HEK293 (cell line): ENCODE measurements around the gene PCBP4.

Experiments used
- CTCF ChIA-PET: fragments of 350-600 bp; formaldehyde crosslinking; extraction: SDS; loops from one replicate; lab custom pipeline; 2021; ENCODE audit warnings: antibody characterized with exemption; lab: Yijun Ruan, JAX
- POLR2A ChIA-PET: fragments of 300-600 bp; formaldehyde crosslinking; extraction: SDS; loops from one replicate; lab custom pipeline; 2020; ENCODE audit warnings: antibody characterized with exemption, inconsistent platforms; lab: Yijun Ruan, JAX
- H3K27ac ChIP-seq: fragments of 200-500 bp; sonication (Bioruptor generic); 2 replicates; pipeline ENCODE4 v1.5.1; 2014; ENCODE audit warnings: low read depth, low read length, control low read depth, inconsistent platforms; ENCODE audit errors: extremely low read depth
- H3K36me3 ChIP-seq, 2 experiments: fragments of 200-500 bp in 1 of 2; sonication (Bioruptor generic) in 1 of 2; 1 replicate in 1 of 2; 2 replicates in 1 of 2; pipeline ENCODE4 v1.5.1; 2014 to 2017; ENCODE audit warnings: inconsistent platforms in 2 of 2, low read length in 2 of 2; ENCODE audit not compliant: control insufficient read depth in 2 of 2, insufficient read depth in 1 of 2
- H3K4me1 ChIP-seq: fragments of 200-500 bp; sonication (Bioruptor generic); 2 replicates; pipeline ENCODE4 v1.5.1; 2014; ENCODE audit warnings: mild to moderate bottlenecking, low read length, inconsistent platforms; ENCODE audit not compliant: control insufficient read depth, insufficient read depth
- H3K4me3 ChIP-seq: 2 replicates; pipeline ENCODE4 v1.5.1; 2011; ENCODE audit warnings: low read depth, mild to moderate bottlenecking, control low read depth, low read length, moderate library complexity
- H3K9me3 ChIP-seq: fragments of 200-500 bp; sonication (Bioruptor generic); 2 replicates; pipeline ENCODE4 v1.5.1; 2014; ENCODE audit warnings: low read depth, low read length, inconsistent platforms; ENCODE audit not compliant: control insufficient read depth, insufficient read depth
- KLF10 ChIP-seq: fragments of 450-650 bp; IDR thresholded peaks from 2 replicates; pipeline ENCODE4 v1.5.1; 2018; ENCODE audit warnings: missing biosample characterization, mild to moderate bottlenecking, missing genetic modification characterization
- PATZ1 ChIP-seq: fragments of 450-650 bp; formaldehyde crosslinking; IDR thresholded peaks from 2 replicates; pipeline ENCODE4 v1.5.1; 2016; ENCODE audit warnings: missing biosample characterization, missing genetic modification characterization
- RBAK ChIP-seq: fragments of 450-650 bp; formaldehyde crosslinking; IDR thresholded peaks from 2 replicates; pipeline ENCODE4 v1.5.1; 2016; ENCODE audit warnings: missing biosample characterization, missing genetic modification characterization
- SP2 ChIP-seq: fragments of 450-650 bp; formaldehyde crosslinking; IDR thresholded peaks from 2 replicates; pipeline ENCODE4 v1.5.1; 2016; ENCODE audit warnings: missing biosample characterization, missing genetic modification characterization
- SP7 ChIP-seq: fragments of 450-650 bp; formaldehyde crosslinking; IDR thresholded peaks from 2 replicates; pipeline ENCODE4 v1.5.1; 2016; ENCODE audit warnings: missing biosample characterization, missing genetic modification characterization
- TCF7L2 ChIP-seq: IDR thresholded peaks from 2 replicates; pipeline ENCODE4 v1.6.1; 2011; ENCODE audit warnings: low read depth, mild to moderate bottlenecking, inconsistent platforms, low read length, moderate library complexity, borderline replicate concordance
- ZBTB10 ChIP-seq: fragments of 450-650 bp; formaldehyde crosslinking; IDR thresholded peaks from 2 replicates; pipeline ENCODE4 v1.5.1; 2016; ENCODE audit warnings: missing biosample characterization, missing genetic modification characterization
- ZBTB20 ChIP-seq: fragments of 450-650 bp; formaldehyde crosslinking; IDR thresholded peaks from 2 replicates; pipeline ENCODE4 v1.5.1; 2016; ENCODE audit warnings: missing biosample characterization, missing genetic modification characterization
- ZBTB26 ChIP-seq: fragments of 450-650 bp; formaldehyde crosslinking; optimal IDR thresholded peaks from 2 replicates; pipeline ENCODE3; 2016; ENCODE audit warnings: missing biosample characterization, mild to moderate bottlenecking, missing genetic modification characterization
- ZBTB8A ChIP-seq: fragments of 450-650 bp; formaldehyde crosslinking; IDR thresholded peaks from 2 replicates; pipeline ENCODE4 v1.5.1; 2016; ENCODE audit warnings: missing biosample characterization, missing genetic modification characterization
- ZFHX2 ChIP-seq: fragments of 450-650 bp; formaldehyde crosslinking; conservative IDR thresholded peaks from 2 replicates; pipeline ENCODE4 v1.5.1; 2016; ENCODE audit warnings: missing biosample characterization, missing genetic modification characterization
- ZNF133 ChIP-seq: fragments of 450-650 bp; formaldehyde crosslinking; IDR thresholded peaks from 2 replicates; pipeline ENCODE4 v1.5.1; 2016; ENCODE audit warnings: missing biosample characterization, missing genetic modification characterization
- ZNF239 ChIP-seq: fragments of 450-650 bp; formaldehyde crosslinking; IDR thresholded peaks from 2 replicates; pipeline ENCODE4 v1.5.1; 2016; ENCODE audit warnings: missing biosample characterization, missing genetic modification characterization
- ZNF302 ChIP-seq: fragments of 450-650 bp; formaldehyde crosslinking; IDR thresholded peaks from 2 replicates; pipeline ENCODE4 v1.5.1; 2016; ENCODE audit warnings: missing biosample characterization, missing genetic modification characterization, low read depth
- ZNF335 ChIP-seq: fragments of 450-650 bp; formaldehyde crosslinking; conservative IDR thresholded peaks from 2 replicates; pipeline ENCODE4 v1.5.1; 2016; ENCODE audit warnings: missing biosample characterization, missing genetic modification characterization
- ZNF600 ChIP-seq: fragments of 450-650 bp; formaldehyde crosslinking; IDR thresholded peaks from 2 replicates; pipeline ENCODE4 v1.5.1; 2016; ENCODE audit warnings: missing biosample characterization, missing genetic modification characterization
- ZNF639 ChIP-seq: fragments of 450-650 bp; formaldehyde crosslinking; IDR thresholded peaks from 2 replicates; pipeline ENCODE4 v1.5.1; 2016; ENCODE audit warnings: missing biosample characterization, missing genetic modification characterization
- ZNF76 ChIP-seq: fragments of 450-650 bp; formaldehyde crosslinking; IDR thresholded peaks from 2 replicates; pipeline ENCODE4; 2016; ENCODE audit warnings: low read depth, missing biosample characterization, missing genetic modification characterization, borderline replicate concordance
- TF ChIP-seq, protein P1 (sequence below): fragments of 450-650 bp; formaldehyde crosslinking; IDR thresholded peaks from 2 replicates; pipeline ENCODE4 v1.5.1; 2016; ENCODE audit warnings: missing biosample characterization, missing genetic modification characterization

PCBP4 gene

GRCh38 chr3:51967384-51968169 is at the start of gene PCBP4:
Gene PCBP4 (minus strand): TSS chr3:51967454. CDS start chr3:51961240, 6,214 bp downstream.
- CTCF ChIA-PET, result interaction anchor here (1.0 kb wide), 1 partner anchor 25 kb away, joined by 3 read pairs; no protein-coding TSS in a partner anchor
- POLR2A ChIA-PET, result interaction anchor here (0.6 to 1.8 kb wide), 3 partner anchors 16 to 592 kb away, joined by 3 to 8 read pairs (median 4); partner anchors contain the start of genes ACY1 and RPL29
- Histone ChIP-seq H3K4me1 (0 out of 2 replicates have a peak, but pooled peaks cover 2% of the 10 kb centered on the region), H3K4me3 (peak within 1 kb of the TSS; percentile 57), H3K36me3 (peaks cover 0 to 7% of the 10 kb centered on the region in 2 experiments; a peak in 1 of 3 replicates), H3K9me3 (no peaks in the 10 kb centered on the region), H3K27ac (peak within 1 kb of the TSS; percentile 41; the same call in 1 of the 2 replicates)
- TF ChIP-seq ZBTB10 (tag by site-specific recombination) (peak; percentile 26; the same call in 1 of the 2 replicates), ZBTB26 (peak; percentile 71), ZBTB8A (peak; percentile 62; the same call in 1 of the 2 replicates), ZNF335 (tag by site-specific recombination) (peak; percentile 50; the same call in 1 of the 2 replicates), TCF7L2 (no peak), ZFHX2 (peak; percentile 71), KLF10 (peak; percentile 26; the same call in 1 of the 2 replicates), SP2 (tag by site-specific recombination) (peak; percentile 17; the same call in 1 of the 2 replicates), ZBTB20 (peak; percentile 70), PATZ1 (no peak)

GRCh38 chr3:52015438-52016228 is 48.4 kb upstream of the PCBP4 start:
- no peaks in the 10 kb centered on the region for H3K4me1 ChIP-seq
- ChIA-PET CTCF (interaction anchor here (0.6 to 1.5 kb wide), 4 partner anchors 28 to 108 kb away, joined by 3 to 5 read pairs (median 3); no protein-coding TSS in a partner anchor), POLR2A (interaction anchor here (0.6 kb wide), 1 partner anchor 1427 kb away, joined by 3 read pairs; no protein-coding TSS in a partner anchor)
- H3K4me3 ChIP-seq, result no peak overlapping the region
- no peak for TF ChIP-seq ZNF302 (tag by site-specific recombination)
- H3K36me3 ChIP-seq, result no peaks in the 10 kb centered on the region
- H3K27ac ChIP-seq, result no peak overlapping the region
- H3K9me3 ChIP-seq, result no peaks in the 10 kb centered on the region

DNA sequence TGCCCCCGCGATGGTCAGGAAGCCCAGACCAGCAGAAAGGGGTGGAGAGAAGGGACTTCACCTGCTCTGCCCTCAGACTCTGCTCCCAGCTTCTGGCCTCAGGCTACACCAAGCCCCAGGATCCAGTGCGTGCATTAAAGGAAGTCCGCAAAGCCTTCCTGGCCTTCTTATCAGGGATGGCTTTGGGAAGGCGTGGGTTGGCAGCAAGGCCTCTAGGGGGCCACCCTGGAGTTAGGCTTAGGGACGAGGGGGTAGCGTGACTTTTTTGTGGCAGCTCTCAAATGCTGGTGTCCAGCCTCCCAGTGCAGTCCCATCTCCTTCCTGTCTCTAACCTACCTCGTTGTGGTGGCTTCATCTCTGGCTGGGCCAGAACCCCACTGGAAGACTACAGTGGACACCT is 47.4 kb upstream of the PCBP4 start:
- POLR2A ChIA-PET, result interaction anchor here (0.6 kb wide), 1 partner anchor 19 kb away, joined by 3 read pairs; the partner anchor contains the start of gene RPL29
- TF ChIP-seq, protein P1, sequence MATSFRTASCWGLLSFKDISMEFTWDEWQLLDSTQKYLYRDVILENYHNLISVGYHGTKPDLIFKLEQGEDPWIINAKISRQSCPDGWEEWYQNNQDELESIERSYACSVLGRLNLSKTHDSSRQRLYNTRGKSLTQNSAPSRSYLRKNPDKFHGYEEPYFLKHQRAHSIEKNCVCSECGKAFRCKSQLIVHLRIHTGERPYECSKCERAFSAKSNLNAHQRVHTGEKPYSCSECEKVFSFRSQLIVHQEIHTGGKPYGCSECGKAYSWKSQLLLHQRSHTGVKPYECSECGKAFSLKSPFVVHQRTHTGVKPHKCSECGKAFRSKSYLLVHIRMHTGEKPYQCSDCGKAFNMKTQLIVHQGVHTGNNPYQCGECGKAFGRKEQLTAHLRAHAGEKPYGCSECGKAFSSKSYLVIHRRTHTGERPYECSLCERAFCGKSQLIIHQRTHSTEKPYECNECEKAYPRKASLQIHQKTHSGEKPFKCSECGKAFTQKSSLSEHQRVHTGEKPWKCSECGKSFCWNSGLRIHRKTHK (tag by site-specific recombination), result no peak
- TF ChIP-seq SP7 (tag by site-specific recombination) (no peak), ZNF639 (no peak), ZNF133 (tag by site-specific recombination) (no peak), ZNF600 (tag by site-specific recombination) (no peak), RBAK (no peak), ZNF239 (tag by site-specific recombination) (no peak), ZNF76 (tag by site-specific recombination) (no peak)

More for the DNA sequence above, 47.4 kb upstream of the PCBP4 start:
- no peaks in the 10 kb centered on the region for H3K9me3 ChIP-seq
- no peak overlapping the region for H3K4me3 ChIP-seq
- H3K27ac ChIP-seq, result no peak overlapping the region
- no peaks in the 10 kb centered on the region for H3K4me1 ChIP-seq
- no peaks in the 10 kb centered on the region for H3K36me3 ChIP-seq
- CTCF ChIA-PET, result interaction anchor here (0.6 to 3.1 kb wide), 7 partner anchors 12 to 172 kb away, joined by 3 to 14 read pairs (median 4); no protein-coding TSS in a partner anchor
